T-cell (primary cell): ENCODE results near the gene CYTH2. TPM values are rescaled to one million over a fixed set of nuclear protein-coding genes. Genes with fewer than 3 reads are reported as not detected.

Experiments used
- ATAC-seq, 4 experiments: fragments of 200-7000 bp in 3 of 4; fragments of 150-1000 bp in 1 of 4; cut with Tn5 transposase; replicated peaks in 1 of 4; 1 replicate in 3 of 4; 2 replicates in 1 of 4; pipeline ENCODE4 v1.10.0; 2021; ENCODE audit warnings: moderate library complexity in 3 of 4, mild to moderate bottlenecking in 2 of 4, moderate number of reproducible peaks in 1 of 4
- CTCF ChIA-PET, 2 donors: fragments of 300-600 bp; sonication (Branson Sonifier 250); formaldehyde crosslinking; loops; one replicate each; lab custom pipeline; 2022; ENCODE audit warnings: antibody characterized with exemption in 2 of 2; lab: Charles Lee
- POLR2A ChIA-PET, 2 donors: fragments of 300-600 bp; sonication (Branson Sonifier 250); formaldehyde crosslinking; loops; one replicate each; lab custom pipeline; 2022; ENCODE audit warnings: antibody characterized with exemption in 2 of 2; lab: Charles Lee
- DNase-seq, 35 experiments: peaks; one replicate each; pipeline versions ENCODE4 v3.0.0 to v3.0.0-alpha.2; 2013 to 2023
- H3K27ac ChIP-seq: one replicate; pipeline ENCODE4 v1.5.1; 2013; ENCODE audit warnings: low read length
- H3K27me3 ChIP-seq, 2 experiments: replicated peaks in 1 of 2; 1 replicate in 1 of 2; 2 replicates in 1 of 2; pipeline versions ENCODE4 v1.6.1 to v1.7.0; 2013; ENCODE audit warnings: low read length in 1 of 2, mixed read lengths in 1 of 2; ENCODE audit not compliant: control insufficient read depth in 2 of 2, insufficient read depth in 2 of 2; ENCODE audit errors: extremely low read depth in 1 of 2
- H3K36me3 ChIP-seq, 2 donors: 1 replicate in 1 of 2; 2 replicates in 1 of 2; pipeline versions ENCODE4 v1.6.1 to v1.7.0; 2013; ENCODE audit warnings: low read length in 1 of 2; ENCODE audit not compliant: control insufficient read depth in 2 of 2, insufficient read depth in 1 of 2; ENCODE audit errors: extremely low read depth in 1 of 2
- H3K4me1 ChIP-seq, 2 experiments: 1 replicate in 1 of 2; 2 replicates in 1 of 2; pipeline versions ENCODE4 v1.6.1 to v1.7.0; 2013; ENCODE audit warnings: low read length in 2 of 2, mixed read lengths in 1 of 2; ENCODE audit not compliant: insufficient read depth in 2 of 2, control insufficient read depth in 1 of 2; ENCODE audit errors: extremely low read depth in 1 of 2
- H3K4me3 ChIP-seq, 2 donors: 1 replicate in 1 of 2; 2 replicates in 1 of 2; pipeline versions ENCODE4 v1.5.1 to v1.7.0; 2013; ENCODE audit warnings: mild to moderate bottlenecking in 2 of 2, low read length in 1 of 2, moderate library complexity in 1 of 2; ENCODE audit not compliant: control insufficient read depth in 1 of 2; ENCODE audit errors: extremely low read depth in 1 of 2
- H3K9me3 ChIP-seq: 2 replicates; pipeline ENCODE4 v1.7.0; 2013
- H3K27ac Mint-ChIP-seq, 2 donors: one replicate each; pipeline ENCODE4 v1.8.0; 2020 to 2021; ENCODE audit warnings: mild to moderate bottlenecking in 2 of 2, mixed read lengths in 2 of 2
- H3K27me3 Mint-ChIP-seq, 2 donors: one replicate each; pipeline ENCODE4 v1.8.0; 2021 to 2022; ENCODE audit warnings: mixed read lengths in 2 of 2
- H3K36me3 Mint-ChIP-seq: one replicate; pipeline ENCODE4 v1.8.0; 2021; ENCODE audit warnings: mixed read lengths
- H3K4me1 Mint-ChIP-seq, 3 donors: one replicate each; pipeline ENCODE4 v1.8.0; 2020 to 2022; ENCODE audit warnings: mixed read lengths in 3 of 3, mild to moderate bottlenecking in 1 of 3
- H3K4me3 Mint-ChIP-seq, 3 donors: one replicate each; pipeline ENCODE4 v1.8.0; 2020 to 2022; ENCODE audit warnings: mild to moderate bottlenecking in 3 of 3, mixed read lengths in 3 of 3, moderate library complexity in 3 of 3
- H3K9me3 Mint-ChIP-seq, 3 donors: one replicate each; pipeline ENCODE4 v1.8.0; 2020 to 2022; ENCODE audit warnings: mixed read lengths in 3 of 3
- WGBS: methylation state at CpG from one replicate; pipeline ENCODE4 v1.1.5; 2013; ENCODE audit warnings: missing lambda C conversion rate; ENCODE audit not compliant: insufficient coverage; 5-methylcytosine and 5-hydroxymethylcytosine counted together
- total RNA-seq, 35 experiments: library from RNA in 6 of 35; stranded (reverse) in 6 of 35; fragments of 120-200 nt in 1 of 35; gene quantifications; one replicate each; pipeline versions ENCODE4 v1.2.1 to v1.2.4 and lab custom pipeline; 2013 to 2026

CYTH2 gene
- total RNA-seq, 5 donors from 2014 or later (not counting 1 experiment from before 2014, with no cell fraction given) = 37.8 to 81.5 (median 70.6) TPM

DNA sequence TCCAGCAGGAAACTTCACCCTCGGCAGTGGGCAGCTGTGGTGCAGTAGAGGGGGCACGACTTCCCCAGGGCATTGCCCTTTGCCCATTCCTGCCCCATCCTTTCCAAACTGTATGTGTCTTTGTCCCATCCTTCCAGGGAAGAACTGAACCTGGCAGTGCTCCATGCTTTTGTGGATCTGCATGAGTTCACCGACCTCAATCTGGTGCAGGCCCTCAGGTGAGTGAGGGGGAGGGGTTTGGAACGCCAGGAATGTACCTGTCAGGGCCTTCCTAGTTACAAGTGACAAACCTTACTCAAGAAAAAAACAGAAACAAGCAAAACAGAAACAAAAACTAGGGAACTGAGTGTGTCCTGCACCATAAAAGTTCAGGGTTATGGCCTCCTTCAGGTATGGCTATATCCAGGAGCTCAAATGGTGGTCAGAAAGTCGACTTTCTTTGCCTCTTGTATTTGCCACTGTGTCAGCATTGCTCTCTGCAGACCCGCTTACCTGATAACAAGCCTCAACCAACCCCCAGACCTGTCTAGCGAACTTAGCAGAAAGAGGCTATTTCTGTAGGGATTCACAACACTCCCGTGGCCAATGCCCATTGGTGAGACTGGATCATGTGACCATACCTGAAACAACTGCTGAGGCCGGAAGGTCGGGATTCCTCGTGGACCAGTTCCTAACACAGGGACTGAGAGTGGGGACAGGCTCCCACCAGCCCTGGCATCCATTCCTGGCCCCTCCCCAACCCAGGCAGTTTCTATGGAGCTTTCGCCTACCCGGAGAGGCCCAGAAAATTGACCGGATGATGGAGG is 4.2 kb downstream of the CYTH2 start:
- H3K4me1 ChIP-seq = peaks cover 0 to 25% of the 10 kb centered on the region in 2 experiments
- Mint-ChIP-seq H3K36me3 (peaks cover 22% of the 10 kb centered on the region), H3K27ac (no peak overlapping the region), H3K4me3 (no peak overlapping the region), H3K27me3 (no peaks in the 10 kb centered on the region), H3K9me3 (no peaks in the 10 kb centered on the region), H3K4me1 (peaks cover 14 to 30% (median 20%) of the 10 kb centered on the region in 3 donors)
- CTCF ChIA-PET = no interaction called here
- no peaks in the 10 kb centered on the region for H3K9me3 ChIP-seq
- WGBS = 94% methylated on average over 8 of the region's 14 CpGs
- no peak overlapping the region for H3K27ac ChIP-seq
- peaks cover 27 to 65% of the 10 kb centered on the region in 2 donors for H3K36me3 ChIP-seq
- DNase-seq (no peak), ATAC-seq (no peak)
- POLR2A ChIA-PET = no interaction called here
- H3K27me3 ChIP-seq = no peaks in the 10 kb centered on the region
- H3K4me3 ChIP-seq = no peak overlapping the region

- Mint-ChIP-seq H3K27me3 (no peaks in the 10 kb centered on the region), H3K36me3 (peaks cover 22% of the 10 kb centered on the region), H3K4me3 (no peak overlapping the region), H3K9me3 (no peaks in the 10 kb centered on the region), H3K4me1 (peaks cover 11 to 24% (median 17%) of the 10 kb centered on the region in 3 donors), H3K27ac (peak overlapping the region in 1 of 2 donors; percentile 39)
- Histone ChIP-seq H3K27me3 (no peaks in the 10 kb centered on the region), H3K4me3 (no peak overlapping the region), H3K27ac (no peak overlapping the region), H3K9me3 (no peaks in the 10 kb centered on the region), H3K4me1 (peaks cover 0 to 21% of the 10 kb centered on the region in 2 experiments), H3K36me3 (peaks cover 28 to 68% of the 10 kb centered on the region in 2 donors)
- no peak for ATAC-seq
- DNase-seq = no peak
- ChIA-PET CTCF (no interaction called here), POLR2A (no interaction called here)
- WGBS = 93% methylated on average over 16 of the region's 16 CpGs
Observed at GRCh38 chr19:48474084-48474592, 5.0 kb downstream of the CYTH2 start.

DNA sequence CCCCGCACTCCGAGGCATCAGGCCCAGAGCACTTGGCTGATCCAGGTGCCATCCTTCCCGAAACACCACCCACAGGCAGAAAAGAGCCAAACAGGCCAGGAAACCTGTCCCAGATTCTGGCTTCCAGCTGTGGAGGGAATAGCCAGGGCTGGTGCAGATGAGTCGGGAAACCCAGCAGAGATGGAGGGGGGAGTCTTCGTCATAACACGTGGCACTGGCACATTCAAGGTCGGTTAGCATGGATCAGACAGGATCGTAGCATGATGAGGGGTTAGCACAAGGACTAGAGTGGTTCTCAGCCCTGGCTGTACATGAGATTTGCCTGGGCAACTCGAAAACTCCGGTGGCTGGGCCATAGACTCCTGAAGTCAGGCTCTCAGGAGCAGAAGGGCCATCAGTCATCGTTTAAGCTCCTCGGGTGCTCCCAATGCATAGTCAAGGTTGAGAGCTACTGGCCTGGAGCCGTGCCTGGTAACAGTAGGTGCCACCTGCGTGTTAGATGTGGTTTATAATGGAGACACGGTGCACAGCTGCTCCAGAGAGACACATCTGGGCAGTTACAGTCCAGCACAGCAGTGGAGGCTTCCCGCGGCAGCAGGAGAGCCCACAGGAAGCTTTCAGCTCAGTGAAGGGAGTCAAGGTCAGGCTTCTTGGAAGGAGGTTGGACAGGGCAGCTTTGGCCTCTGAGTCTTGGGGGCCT is 6.3 kb downstream of the CYTH2 start:
- Mint-ChIP-seq H3K4me3 (no peak overlapping the region), H3K36me3 (peaks cover 22% of the 10 kb centered on the region), H3K4me1 (peaks cover 11 to 24% (median 12%) of the 10 kb centered on the region in 3 donors), H3K27ac (no peak overlapping the region), H3K27me3 (no peaks in the 10 kb centered on the region), H3K9me3 (no peaks in the 10 kb centered on the region)
- Histone ChIP-seq H3K27me3 (no peaks in the 10 kb centered on the region), H3K36me3 (peaks cover 28 to 71% of the 10 kb centered on the region in 2 donors), H3K9me3 (no peaks in the 10 kb centered on the region), H3K4me1 (peaks cover 0 to 20% of the 10 kb centered on the region in 2 experiments), H3K4me3 (no peak overlapping the region), H3K27ac (no peak overlapping the region)
- no peak for ATAC-seq
- no peak for DNase-seq
- ChIA-PET CTCF (no interaction called here), POLR2A (no interaction called here)
- WGBS = 81% methylated on average over 15 of the region's 17 CpGs

DNA sequence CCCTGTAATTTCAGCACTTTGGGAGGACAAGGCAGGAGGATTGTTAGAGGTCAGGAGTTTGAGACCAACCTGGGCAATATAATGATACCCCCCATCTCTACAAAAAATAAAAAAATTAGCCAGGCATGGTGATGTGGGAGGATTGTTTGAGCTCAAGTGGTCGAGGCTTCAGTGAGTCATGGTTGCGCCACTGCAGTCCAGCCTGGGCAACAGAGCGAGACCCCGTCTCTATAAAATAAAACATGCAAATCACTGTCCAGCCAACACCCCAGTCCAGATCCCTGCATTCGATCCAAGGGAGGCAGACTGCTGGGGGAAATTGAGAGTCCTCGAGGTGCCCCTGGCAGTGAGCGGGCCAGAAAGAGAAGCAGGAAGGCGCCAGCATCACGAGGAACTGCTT is 7.0 kb downstream of the CYTH2 start:
- no peak for DNase-seq
- peak overlapping the region in 1 of 2 donors; percentile 32 for H3K27ac Mint-ChIP-seq
- H3K36me3 Mint-ChIP-seq = peaks cover 19% of the 10 kb centered on the region
- POLR2A ChIA-PET = no interaction called here
- WGBS = 93% methylated on average over 4 of the region's 9 CpGs
- H3K27me3 Mint-ChIP-seq = no peaks in the 10 kb centered on the region
- CTCF ChIA-PET = no interaction called here
- H3K4me3 ChIP-seq = no peak overlapping the region
- no peak for ATAC-seq
- H3K4me3 Mint-ChIP-seq = no peak overlapping the region
- no peak overlapping the region for H3K27ac ChIP-seq
- peaks cover 4 to 25% of the 10 kb centered on the region in 2 experiments for H3K4me1 ChIP-seq
- no peaks in the 10 kb centered on the region for H3K27me3 ChIP-seq
- H3K9me3 Mint-ChIP-seq = no peaks in the 10 kb centered on the region
- H3K4me1 Mint-ChIP-seq = peaks cover 12 to 25% (median 12%) of the 10 kb centered on the region in 3 donors
- H3K9me3 ChIP-seq = no peaks in the 10 kb centered on the region
- peaks cover 28 to 65% of the 10 kb centered on the region in 2 donors for H3K36me3 ChIP-seq

GRCh38 chr19:48477067-48477685 is 8.0 kb downstream of the CYTH2 start:
- ChIA-PET CTCF (no interaction called here), POLR2A (no interaction called here)
- Mint-ChIP-seq H3K4me3 (no peak overlapping the region), H3K4me1 (peaks cover 14 to 28% (median 18%) of the 10 kb centered on the region in 3 donors), H3K27ac (peak overlapping the region in 1 of 2 donors; percentile 39), H3K27me3 (no peaks in the 10 kb centered on the region), H3K36me3 (peaks cover 15% of the 10 kb centered on the region), H3K9me3 (no peaks in the 10 kb centered on the region)
- Histone ChIP-seq H3K4me3 (no peak overlapping the region), H3K27ac (no peak overlapping the region), H3K4me1 (peaks cover 4 to 33% of the 10 kb centered on the region in 2 experiments), H3K27me3 (no peaks in the 10 kb centered on the region), H3K36me3 (peaks cover 22 to 56% of the 10 kb centered on the region in 2 donors), H3K9me3 (no peaks in the 10 kb centered on the region)
- ATAC-seq = no peak
- no peak for DNase-seq
- 100% methylated on average over 3 of the region's 10 CpGs for WGBS

- no peaks in the 10 kb centered on the region for H3K27me3 ChIP-seq
- Mint-ChIP-seq H3K27ac (no peak overlapping the region), H3K9me3 (no peaks in the 10 kb centered on the region), H3K4me1 (peaks cover 15 to 29% (median 19%) of the 10 kb centered on the region in 3 donors), H3K36me3 (peaks cover 15% of the 10 kb centered on the region), H3K27me3 (no peaks in the 10 kb centered on the region), H3K4me3 (no peak overlapping the region)
- ChIA-PET POLR2A (no interaction called here), CTCF (interaction anchor here in 1 of 2 donors (0.6 kb wide), 1 partner anchor 103 kb away, joined by 3 read pairs; no protein-coding TSS in a partner anchor)
- DNase-seq (no peak), ATAC-seq (no peak)
- 74% methylated on average over 8 of the region's 22 CpGs for WGBS
- H3K36me3 ChIP-seq = peaks cover 22 to 50% of the 10 kb centered on the region in 2 donors
- H3K27ac ChIP-seq = no peak overlapping the region
- H3K4me3 ChIP-seq = no peak overlapping the region
- peaks cover 4 to 34% of the 10 kb centered on the region in 2 experiments for H3K4me1 ChIP-seq
- no peaks in the 10 kb centered on the region for H3K9me3 ChIP-seq
Observed at GRCh38 chr19:48477698-48478338, 8.6 kb downstream of the CYTH2 start.
